ENCODE data around the gene PLPPR5.

DNA sequence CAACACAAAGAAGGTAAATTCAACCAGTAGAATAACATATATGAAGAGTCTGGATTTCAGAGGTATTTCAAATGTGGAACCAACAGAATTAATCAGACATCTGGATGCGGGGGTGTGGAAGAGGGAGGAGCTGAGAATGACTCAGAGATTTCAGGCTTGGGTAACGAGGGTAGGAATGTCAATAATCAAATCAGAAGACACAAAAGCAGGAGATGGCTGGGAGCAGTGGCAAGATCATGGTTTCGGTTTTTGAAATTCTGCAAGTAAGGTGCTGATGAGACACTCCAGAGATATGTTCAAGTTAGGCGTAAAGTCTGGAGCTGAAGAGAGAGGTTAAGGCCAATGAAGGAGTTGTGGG, 64.0 kb downstream of the PLPPR5 start:
- TF ChIP-seq, protein P1, sequence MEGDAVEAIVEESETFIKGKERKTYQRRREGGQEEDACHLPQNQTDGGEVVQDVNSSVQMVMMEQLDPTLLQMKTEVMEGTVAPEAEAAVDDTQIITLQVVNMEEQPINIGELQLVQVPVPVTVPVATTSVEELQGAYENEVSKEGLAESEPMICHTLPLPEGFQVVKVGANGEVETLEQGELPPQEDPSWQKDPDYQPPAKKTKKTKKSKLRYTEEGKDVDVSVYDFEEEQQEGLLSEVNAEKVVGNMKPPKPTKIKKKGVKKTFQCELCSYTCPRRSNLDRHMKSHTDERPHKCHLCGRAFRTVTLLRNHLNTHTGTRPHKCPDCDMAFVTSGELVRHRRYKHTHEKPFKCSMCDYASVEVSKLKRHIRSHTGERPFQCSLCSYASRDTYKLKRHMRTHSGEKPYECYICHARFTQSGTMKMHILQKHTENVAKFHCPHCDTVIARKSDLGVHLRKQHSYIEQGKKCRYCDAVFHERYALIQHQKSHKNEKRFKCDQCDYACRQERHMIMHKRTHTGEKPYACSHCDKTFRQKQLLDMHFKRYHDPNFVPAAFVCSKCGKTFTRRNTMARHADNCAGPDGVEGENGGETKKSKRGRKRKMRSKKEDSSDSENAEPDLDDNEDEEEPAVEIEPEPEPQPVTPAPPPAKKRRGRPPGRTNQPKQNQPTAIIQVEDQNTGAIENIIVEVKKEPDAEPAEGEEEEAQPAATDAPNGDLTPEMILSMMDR (IDR thresholded peaks at IDR 0.05): no peak
- TF ChIP-seq POLR2A (IDR thresholded peaks at IDR 0.05): no peak
- TF ChIP-seq EP300 (IDR thresholded peaks at IDR 0.05; ENCODE audit: low read depth): no peak
- no peak for TF ChIP-seq POLR2AphosphoS5 (IDR thresholded peaks at IDR 0.05)

All from transverse colon (tissue), 4 donors.